GM12878 (cell line): ENCODE results near the gene SPDYC. TPM values are rescaled to one million over a fixed set of nuclear protein-coding genes. Genes with fewer than 3 reads are reported as not detected.

Source experiments
- ATF3 ChIP-seq: IDR thresholded peaks from 2 replicates; pipeline ENCODE4 v1.6.1; 2011; ENCODE audit warnings: low read depth, mild to moderate bottlenecking, low read length, moderate library complexity, borderline replicate concordance; ENCODE audit errors: extremely low read depth
- BHLHE40 ChIP-seq, 2 experiments: fragments of 450-650 bp in 1 of 2; IDR thresholded peaks; 2 replicates each; pipeline ENCODE4 v1.6.1; 2011 to 2017; ENCODE audit warnings: low read depth in 2 of 2, borderline replicate concordance in 1 of 2, improper control_type of control experiment in 1 of 2, low read length in 1 of 2, mild to moderate bottlenecking in 1 of 2
- CREB1 ChIP-seq: IDR thresholded peaks from 2 replicates; pipeline ENCODE4 v1.6.1; 2012; ENCODE audit warnings: low read depth, mild to moderate bottlenecking, inconsistent platforms
- DPF2 ChIP-seq: fragments of 450-650 bp; IDR thresholded peaks from 2 replicates; pipeline ENCODE4 v1.6.1; 2017; ENCODE audit warnings: mild to moderate bottlenecking
- EGR1 ChIP-seq, 2 experiments: IDR thresholded peaks; 1 replicate in 1 of 2; 2 replicates in 1 of 2; pipeline ENCODE4 v1.6.1; 2011 to 2012; ENCODE audit warnings: low read depth in 2 of 2, low read length in 2 of 2, borderline replicate concordance in 1 of 2, mild to moderate bottlenecking in 1 of 2, moderate library complexity in 1 of 2
- GATAD2B ChIP-seq: fragments of 450-650 bp; conservative IDR thresholded peaks from 2 replicates; pipeline ENCODE4 v1.6.1; 2017; ENCODE audit warnings: low read depth, mild to moderate bottlenecking, moderate library complexity
- HCFC1 ChIP-seq: fragments of 150-350 bp; IDR thresholded peaks from 2 replicates; pipeline ENCODE4 v1.6.1; 2014; ENCODE audit warnings: low read length
- HSF1 ChIP-seq: fragments of 150-350 bp; IDR thresholded peaks from 2 replicates; pipeline ENCODE4 v1.6.1; 2014; ENCODE audit warnings: mild to moderate bottlenecking, low read depth, low read length
- IKZF1 ChIP-seq: fragments of 450-650 bp; conservative IDR thresholded peaks from 2 replicates; pipeline ENCODE4 v1.6.1; 2017; ENCODE audit warnings: antibody characterized with exemption, mild to moderate bottlenecking
- IKZF2 ChIP-seq, 2 experiments: fragments of 450-650 bp; IDR thresholded peaks; 2 replicates each; pipeline ENCODE4 v1.6.1; 2017; ENCODE audit warnings: mild to moderate bottlenecking in 2 of 2, moderate library complexity in 2 of 2
- MTA2 ChIP-seq: fragments of 450-650 bp; IDR thresholded peaks from 2 replicates; pipeline ENCODE4 v1.6.1; 2016; ENCODE audit warnings: low read depth, mild to moderate bottlenecking, moderate library complexity
- NR2C1 ChIP-seq: fragments of 450-650 bp; IDR thresholded peaks from 2 replicates; pipeline ENCODE4 v1.6.1; 2017; ENCODE audit warnings: antibody characterized with exemption, mild to moderate bottlenecking, moderate library complexity
- NR2C2 ChIP-seq: IDR thresholded peaks from 2 replicates; pipeline ENCODE4 v1.6.1; 2011; ENCODE audit warnings: borderline replicate concordance, low read depth; ENCODE audit not compliant: control insufficient read depth, insufficient read length
- PML ChIP-seq: IDR thresholded peaks from 2 replicates; pipeline ENCODE4 v1.6.1; 2012; ENCODE audit warnings: low read length, inconsistent platforms
- POU2F2 ChIP-seq: IDR thresholded peaks from 3 replicates; pipeline ENCODE4 v1.6.1; 2011; ENCODE audit warnings: low read depth, mild to moderate bottlenecking, low read length, borderline replicate concordance
- RUNX3 ChIP-seq: IDR thresholded peaks from 2 replicates; pipeline ENCODE4 v1.6.1; 2012; ENCODE audit warnings: low read length, inconsistent platforms
- SIN3A ChIP-seq: IDR thresholded peaks from 2 replicates; pipeline ENCODE4 v1.6.1; 2012; ENCODE audit warnings: low read depth, low read length, improper control_type of control experiment
- SMARCA5 ChIP-seq: fragments of 450-650 bp; IDR thresholded peaks from 2 replicates; pipeline ENCODE4 v1.6.1; 2017; ENCODE audit warnings: mild to moderate bottlenecking
- SMC3 ChIP-seq: IDR thresholded peaks from 2 replicates; pipeline ENCODE4 v1.6.1; 2011; ENCODE audit warnings: low read length, improper control_type of control experiment, borderline replicate concordance
- SP1 ChIP-seq: IDR thresholded peaks from one replicate; pipeline ENCODE4 v1.6.1; 2011; ENCODE audit warnings: low read depth, low read length
- TBL1XR1 ChIP-seq: IDR thresholded peaks from 2 replicates; pipeline ENCODE4 v1.6.1; 2012; ENCODE audit warnings: low read depth, low read length, improper control_type of control experiment
- TCF3 ChIP-seq: IDR thresholded peaks from 2 replicates; pipeline ENCODE4 v1.6.1; 2012; ENCODE audit warnings: low read depth, mild to moderate bottlenecking, low read length, borderline replicate concordance; ENCODE audit not compliant: insufficient read depth
- YY1 ChIP-seq: IDR thresholded peaks from 2 replicates; pipeline ENCODE4 v1.6.1; 2011; ENCODE audit warnings: low read depth, mild to moderate bottlenecking, low read length
- ZBTB40 ChIP-seq: fragments of 450-650 bp; IDR thresholded peaks from 2 replicates; pipeline ENCODE4 v1.6.1; 2016; ENCODE audit warnings: mild to moderate bottlenecking, moderate library complexity, borderline replicate concordance
- ZNF217 ChIP-seq: fragments of 450-650 bp; IDR thresholded peaks from 2 replicates; pipeline ENCODE4 v1.6.1; 2017; ENCODE audit warnings: antibody characterized with exemption, mild to moderate bottlenecking
- ZZZ3 ChIP-seq: IDR thresholded peaks from 2 replicates; pipeline ENCODE4 v1.6.1; 2011; ENCODE audit warnings: low read depth; ENCODE audit not compliant: control insufficient read depth, insufficient read length
- polyA plus RNA-seq, 11 experiments: library from polyadenylated mRNA; depleted of rRNA in 4 of 11; unstranded in 6 of 11; stranded (reverse) in 5 of 11; fragments of >200 nt; fragmentation: Nextera tagmentation in 4 of 11; fragmentation: Illumina TruSeq in 1 of 11; extraction: Ambion mirVana in 4 of 11; extraction: Trizol in 1 of 11; gene quantifications; 1 replicate in 1 of 11; 2 replicates in 10 of 11; pipeline versions ENCODE4 v1.2.1 to v1.2.3, GENCODE V29; 2011 to 2016; ENCODE audit warnings: inconsistent platforms in 2 of 11, missing spikeins in 2 of 11, low read depth in 1 of 11
- total RNA-seq, 4 experiments: library from RNA; depleted of rRNA in 3 of 4; stranded (reverse); fragments of >200 nt in 3 of 4; fragmentation: Illumina TruSeq in 1 of 4; extraction: Trizol in 1 of 4; gene quantifications; 2 replicates each; pipeline versions ENCODE4 v1.2.1 to v1.2.3, GENCODE V29; 2013 to 2021

The SPDYC gene
- total and polyA plus RNA-seq, 10 of the 15 experiments (the other 5 are each of a cell fraction or from before 2014, with no cell fraction given) = not detected

GRCh38 chr11:65121865-65122696 is 48.0 kb upstream of the SPDYC start, which contains the start of the genes FAU and MRPL49 (continued):
- TF ChIP-seq HSF1 (no peak), YY1 (peak; percentile 96), SMC3 (no peak), PML (peak; percentile 84), IKZF2 (IDR thresholded peaks at IDR 0.05) (no peak), TBL1XR1 (peak; percentile 70; the same call in 1 of the 2 replicates), GATAD2B (0 out of 2 replicates have a peak, but pooled peaks have one; percentile 37), ZBTB40 (peak; percentile 44; the same call in 1 of the 2 replicates), SMARCA5 (0 out of 2 replicates have a peak, but pooled peaks have one; percentile 13), ATF3 (peak; percentile 74; the same call in 1 of the 2 replicates), SIN3A (peak; percentile 94), CREB1 (peak; percentile 99), RUNX3 (peak; percentile 39; the same call in 1 of the 2 replicates), IKZF1 (peak; percentile 77), MTA2 (no peak), TCF3 (peak; percentile 17; the same call in 1 of the 2 replicates), ZNF217 (no peak), SP1 (peak; percentile 82), DPF2 (no peak), EGR1 (IDR thresholded peaks at IDR 0.05; ENCODE audit: borderline replicate concordance in 1 of 2, low read depth in 2 of 2, low read length in 2 of 2) (peak in 1 of 2 experiments; percentile 48; a peak in 1 of 3 replicates), POU2F2 (peak; percentile 65), BHLHE40 (IDR thresholded peaks at IDR 0.05; ENCODE audit: borderline replicate concordance in 1 of 2, low read depth in 2 of 2, low read length in 1 of 2) (peak; percentile 75 to 95; a peak in 3 of 4 replicates), NR2C1 (peak; percentile 75), ZZZ3 (no peak), NR2C2 (no peak), HCFC1 (peak; percentile 75)
